Endothelial cell of umbilical vein (primary cell): ENCODE data around the gene ELOVL1. TPM values are rescaled to one million over a fixed set of nuclear protein-coding genes. Genes with fewer than 3 reads are reported as not detected.
"Not testable (repeated sequence)": the region's sequence is repeated elsewhere in the genome, so short reads cannot be mapped to it uniquely, and the experiment has no call there.

ENCODE experiments used
- BruUV-seq: library from RNA; stranded (reverse); fragments of 400-500 nt; replicated peaks from 2 replicates; lab custom pipeline; 2021; lab: Mats Ljungman, UMichigan
- CTCF ChIA-PET: fragments of 300-600, 350-600 bp; sonication (Branson Sonifier 250); formaldehyde crosslinking; loops from one replicate; lab custom pipeline; 2021; ENCODE audit warnings: antibody characterized with exemption, inconsistent platforms; lab: Charles Lee
- POLR2A ChIA-PET: fragments of 300-600, 350-600 bp; sonication (Branson Sonifier 250); formaldehyde crosslinking; loops from one replicate; lab custom pipeline; 2021; ENCODE audit warnings: antibody characterized with exemption, inconsistent platforms; lab: Charles Lee
- DNase-seq: peaks from one replicate; pipeline ENCODE4 v3.0.0-alpha.2; 2011; ENCODE audit warnings: low read depth, low spot score
- FAIRE-seq: peaks from 2 replicates; lab custom pipeline; 2011; peaks lifted over from hg19 to GRCh38; lab: Jason Lieb, UNC
- H2AFZ ChIP-seq: 2 replicates; pipeline ENCODE4 v1.6.0; 2012; ENCODE audit warnings: low read depth, low read length, control low read depth, inconsistent platforms
- H3K27ac ChIP-seq: 2 replicates; pipeline ENCODE4 v1.5.1; 2011; ENCODE audit warnings: low read depth, mild to moderate bottlenecking, control low read depth, low read length, moderate library complexity; ENCODE audit not compliant: insufficient read depth
- H3K27me3 ChIP-seq, 2 experiments: 2 replicates each; pipeline versions ENCODE4 v1.6.0 to v1.6.1; 2011; ENCODE audit warnings: low read length in 2 of 2, mixed read lengths in 1 of 2; ENCODE audit not compliant: control insufficient read depth in 2 of 2, insufficient read depth in 2 of 2
- H3K36me3 ChIP-seq, 2 experiments: 2 replicates in 1 of 2; 3 replicates in 1 of 2; pipeline ENCODE4 v1.5.1; 2011; ENCODE audit warnings: low read length in 2 of 2, mild to moderate bottlenecking in 1 of 2, moderate library complexity in 1 of 2; ENCODE audit not compliant: control insufficient read depth in 2 of 2, insufficient read depth in 2 of 2; ENCODE audit errors: extremely low read depth in 1 of 2
- H3K4me1 ChIP-seq: 3 replicates; pipeline ENCODE4 v1.5.1; 2011; ENCODE audit warnings: mild to moderate bottlenecking, low read length; ENCODE audit not compliant: control insufficient read depth, insufficient read depth; ENCODE audit errors: extremely low read depth
- H3K4me2 ChIP-seq: 2 replicates; pipeline ENCODE4 v1.6.1; 2011; ENCODE audit warnings: low read length, control low read depth, mixed read lengths; ENCODE audit not compliant: insufficient read depth
- H3K4me3 ChIP-seq, 3 experiments: fragments of 200-600 bp in 1 of 3; sonication (generic), shearing (Covaris generic) in 1 of 3; replicated peaks in 1 of 3; 2 replicates each; pipeline ENCODE4 v1.5.1; 2011 to 2016; ENCODE audit warnings: control low read depth in 3 of 3, low read length in 3 of 3, mild to moderate bottlenecking in 2 of 3, inconsistent platforms in 1 of 3, low read depth in 1 of 3, moderate library complexity in 1 of 3; ENCODE audit not compliant: insufficient read depth in 1 of 3
- H3K79me2 ChIP-seq: 2 replicates; pipeline ENCODE4 v1.6.0; 2012; ENCODE audit warnings: low read length, inconsistent platforms; ENCODE audit not compliant: control insufficient read depth, insufficient read depth
- H3K9ac ChIP-seq: replicated peaks from 2 replicates; pipeline ENCODE3; 2011; ENCODE audit warnings: low read length, control low read depth; ENCODE audit not compliant: insufficient read depth; ENCODE audit errors: extremely low read depth
- H3K9me1 ChIP-seq: replicated peaks from 3 replicates; pipeline ENCODE4 v1.6.0; 2011; ENCODE audit warnings: mild to moderate bottlenecking, low read length; ENCODE audit not compliant: control insufficient read depth, insufficient read depth; ENCODE audit errors: extremely low read depth
- H3K9me3 ChIP-seq: replicated peaks from 2 replicates; pipeline ENCODE4 v1.5.1; 2012; ENCODE audit warnings: low read length, inconsistent platforms; ENCODE audit not compliant: control insufficient read depth, insufficient read depth
- H4K20me1 ChIP-seq: replicated peaks from 2 replicates; pipeline ENCODE3; 2011; ENCODE audit warnings: mild to moderate bottlenecking, low read length; ENCODE audit not compliant: control insufficient read depth, insufficient read depth; ENCODE audit errors: extremely low read depth
- EZH2 ChIP-seq: IDR thresholded peaks from 2 replicates; pipeline ENCODE4 v1.6.1; 2012; ENCODE audit warnings: borderline replicate concordance, low read depth, mild to moderate bottlenecking, moderate library complexity, low read length, inconsistent platforms; ENCODE audit not compliant: severe bottlenecking
- FOS ChIP-seq: IDR thresholded peaks from 2 replicates; pipeline ENCODE4 v1.6.1; 2011; ENCODE audit warnings: mild to moderate bottlenecking, low read length, moderate library complexity, borderline replicate concordance; ENCODE audit not compliant: insufficient read depth
- GATA2 ChIP-seq: IDR thresholded peaks from 2 replicates; pipeline ENCODE4 v1.7.0; 2011; ENCODE audit warnings: low read depth, mild to moderate bottlenecking, moderate library complexity, mixed read lengths, low read length; ENCODE audit not compliant: insufficient read length, insufficient read depth
- JUN ChIP-seq: IDR thresholded peaks from 2 replicates; pipeline ENCODE4 v1.6.1; 2011; ENCODE audit warnings: borderline replicate concordance, low read depth; ENCODE audit not compliant: insufficient read length, insufficient read depth
- MYC ChIP-seq: IDR thresholded peaks from one replicate; pipeline ENCODE4 v1.6.1; 2011; ENCODE audit warnings: mild to moderate bottlenecking, low read depth, low read length
- POLR2A ChIP-seq: IDR thresholded peaks from 2 replicates; pipeline ENCODE4 v1.6.1; 2012; ENCODE audit warnings: low read depth, mild to moderate bottlenecking, control low read depth, low read length
- POLR2AphosphoS5 ChIP-seq: IDR thresholded peaks from 2 replicates; pipeline ENCODE4 v1.6.1; 2012; ENCODE audit warnings: low read depth, mild to moderate bottlenecking, control low read depth, low read length, moderate library complexity; ENCODE audit not compliant: insufficient read depth
- dilution Hi-C: fragments of 300-500 bp; cut with MboI; formaldehyde crosslinking; loops from one replicate; pipeline ENCODE4 v1.15.0; 2019; ENCODE audit warnings: low sequenced_read_pairs; ENCODE audit not compliant: extremely low pct_ligation_motif_present
- intact Hi-C: fragments of 100-400 bp; cut with micrococcal nuclease; formaldehyde crosslinking; loops from one replicate; pipeline ENCODE4 v1.10.0; 2022
- polyA plus RNA-seq, 4 experiments: library from polyadenylated mRNA; depleted of rRNA in 3 of 4; stranded (reverse) in 3 of 4; unstranded in 1 of 4; fragments of >200 nt; gene quantifications; 2 replicates each; pipeline versions ENCODE4 v1.2.1 to v1.2.3, GENCODE V29; 2011 to 2012; ENCODE audit warnings: missing spikeins in 1 of 4
- total RNA-seq: library from RNA; stranded (reverse); gene quantifications from 2 replicates; pipeline ENCODE4 v1.2.3, GENCODE V29; 2021
- TF ChIP-seq, protein P1 (sequence below): IDR thresholded peaks from 2 replicates; pipeline ENCODE4 v1.6.1; 2011; ENCODE audit not compliant: insufficient read depth, insufficient read length
- TF ChIP-seq, protein P2 (sequence below), 2 donors: IDR thresholded peaks; 1 replicate in 1 of 2; 2 replicates in 1 of 2; pipeline ENCODE4 v1.5.1; 2011; ENCODE audit warnings: low read length in 2 of 2, mild to moderate bottlenecking in 2 of 2, moderate library complexity in 2 of 2, control low read depth in 1 of 2, inconsistent platforms in 1 of 2, low read depth in 1 of 2; ENCODE audit not compliant: insufficient read depth in 1 of 2; ENCODE audit errors: extremely low read depth in 1 of 2

Gene ELOVL1
- total and polyA plus RNA-seq, 2 donors (not counting 3 experiments of a cell fraction or from before 2014, with no cell fraction given), result 134 to 303 TPM

DNA sequence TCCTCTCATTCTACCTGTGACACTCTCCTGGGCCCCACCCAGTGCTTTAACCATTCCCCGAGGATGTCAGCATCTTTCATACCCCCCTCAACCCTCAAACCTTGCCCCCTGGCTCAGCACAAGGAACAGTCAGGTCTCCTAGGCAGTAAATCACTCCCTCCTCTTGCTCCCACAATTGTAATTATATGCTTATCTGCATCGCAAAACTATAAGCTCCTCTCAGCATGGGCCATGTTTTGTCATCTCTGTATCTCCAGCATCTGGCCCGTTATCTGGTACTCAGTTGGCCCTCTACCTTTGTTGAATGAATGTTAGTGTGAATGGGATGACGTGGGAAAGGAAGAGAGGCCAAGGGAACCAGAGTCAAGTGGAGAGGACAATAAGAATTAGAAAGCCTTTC, 2.8 kb upstream of the ELOVL1 start:
- Histone ChIP-seq H4K20me1 (no peaks in the 10 kb centered on the region), H3K4me2 (no peak overlapping the region), H3K36me3 (no peaks in the 10 kb centered on the region), H3K4me3 (no peak overlapping the region), H3K27me3 (no peaks in the 10 kb centered on the region), H3K9ac (no peak overlapping the region), H2AFZ (no peak overlapping the region), H3K27ac (no peak overlapping the region), H3K79me2 (peaks cover 35% of the 10 kb centered on the region), H3K9me1 (no peaks in the 10 kb centered on the region), H3K4me1 (peaks cover 42% of the 10 kb centered on the region), H3K9me3 (no peaks in the 10 kb centered on the region)
- TF ChIP-seq MYC (no peak), JUN (no peak), EZH2 (no peak), POLR2AphosphoS5 (no peak), GATA2 (no peak), FOS (no peak), POLR2A (no peak)
- TF ChIP-seq, protein P1, sequence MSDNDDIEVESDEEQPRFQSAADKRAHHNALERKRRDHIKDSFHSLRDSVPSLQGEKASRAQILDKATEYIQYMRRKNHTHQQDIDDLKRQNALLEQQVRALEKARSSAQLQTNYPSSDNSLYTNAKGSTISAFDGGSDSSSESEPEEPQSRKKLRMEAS, result no peak
- TF ChIP-seq, protein P2, sequence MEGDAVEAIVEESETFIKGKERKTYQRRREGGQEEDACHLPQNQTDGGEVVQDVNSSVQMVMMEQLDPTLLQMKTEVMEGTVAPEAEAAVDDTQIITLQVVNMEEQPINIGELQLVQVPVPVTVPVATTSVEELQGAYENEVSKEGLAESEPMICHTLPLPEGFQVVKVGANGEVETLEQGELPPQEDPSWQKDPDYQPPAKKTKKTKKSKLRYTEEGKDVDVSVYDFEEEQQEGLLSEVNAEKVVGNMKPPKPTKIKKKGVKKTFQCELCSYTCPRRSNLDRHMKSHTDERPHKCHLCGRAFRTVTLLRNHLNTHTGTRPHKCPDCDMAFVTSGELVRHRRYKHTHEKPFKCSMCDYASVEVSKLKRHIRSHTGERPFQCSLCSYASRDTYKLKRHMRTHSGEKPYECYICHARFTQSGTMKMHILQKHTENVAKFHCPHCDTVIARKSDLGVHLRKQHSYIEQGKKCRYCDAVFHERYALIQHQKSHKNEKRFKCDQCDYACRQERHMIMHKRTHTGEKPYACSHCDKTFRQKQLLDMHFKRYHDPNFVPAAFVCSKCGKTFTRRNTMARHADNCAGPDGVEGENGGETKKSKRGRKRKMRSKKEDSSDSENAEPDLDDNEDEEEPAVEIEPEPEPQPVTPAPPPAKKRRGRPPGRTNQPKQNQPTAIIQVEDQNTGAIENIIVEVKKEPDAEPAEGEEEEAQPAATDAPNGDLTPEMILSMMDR (IDR thresholded peaks at IDR 0.05; ENCODE audit: extremely low read depth in 1 of 2, insufficient read depth in 1 of 2, low read depth in 1 of 2, low read length in 2 of 2), result no peak
- intact Hi-C loops, result no loop called here
- CTCF ChIA-PET, result no interaction called here
- dilution Hi-C loops, result no loop called here
- FAIRE-seq, result no peak
- POLR2A ChIA-PET, result no interaction called here
- DNase-seq, result no peak
- no TSS peak for BruUV-seq

DNA sequence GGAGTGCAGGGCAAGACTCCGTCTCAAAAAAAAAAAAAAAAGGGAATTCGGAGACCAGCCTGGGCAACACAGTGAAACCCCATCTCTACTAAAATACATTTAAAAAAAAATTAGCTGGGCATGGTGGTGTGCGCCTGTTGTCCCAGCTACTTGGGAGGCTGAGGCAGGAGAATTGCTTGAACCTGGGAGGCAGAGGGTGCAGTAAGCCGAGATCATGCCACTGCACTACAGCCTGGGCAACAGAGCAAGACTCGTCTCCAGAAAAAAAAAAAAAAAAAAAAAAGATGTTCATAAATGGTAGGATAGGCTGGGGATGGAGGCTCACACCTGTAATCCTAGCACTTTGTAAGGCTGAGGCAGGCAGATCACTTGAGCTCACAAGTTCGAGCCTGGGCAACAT, 2.0 kb upstream of the ELOVL1 start:
- H3K27me3 ChIP-seq, H3K9ac ChIP-seq, H3K36me3 ChIP-seq, H4K20me1 ChIP-seq, DNase-seq, H3K4me3 ChIP-seq, dilution Hi-C loops, FAIRE-seq, H3K9me3 ChIP-seq, H3K4me2 ChIP-seq, H3K9me1 ChIP-seq, BruUV-seq, H3K27ac ChIP-seq, CTCF ChIA-PET, H2AFZ ChIP-seq: not testable (repeated sequence)
- Histone ChIP-seq H3K79me2 (peaks cover 41% of the 10 kb centered on the region), H3K4me1 (peaks cover 42% of the 10 kb centered on the region)
- intact Hi-C loops, result loop anchor here (2.0 to 5.0 kb wide), 2 partner anchors 45 to 142 kb away; no protein-coding TSS in a partner anchor
- POLR2A ChIA-PET, result interaction anchor here (0.7 kb wide), 1 partner anchor 139 kb away, joined by 5 read pairs; no protein-coding TSS in a partner anchor
